ENCODE results near the gene TMEM242. TPM values are rescaled to one million over a fixed set of nuclear protein-coding genes. Genes with fewer than 3 reads are reported as not detected.

The TMEM242 gene
- total and polyA plus RNA-seq, 2 of the 8 experiments (the other 6 are each of a cell fraction or from before 2014, with no cell fraction given) = 2.4 to 9.0 TPM

- no peak overlapping the region for H2BK20ac ChIP-seq (ENCODE audit: low read length)
- peaks cover 0 to 6% (median 1%) of the 10 kb centered on the region in 4 experiments; a peak in 2 of 7 replicates for H3K4me1 ChIP-seq (replicated peaks in 1 of 4; ENCODE audit: control insufficient read depth in 3 of 4, insufficient read depth in 4 of 4, low read length in 3 of 4)
- no peak overlapping the region for H2BK15ac ChIP-seq (ENCODE audit: low read length)
- no peak overlapping the region for H3K23ac ChIP-seq (ENCODE audit: insufficient read length)
- no peak overlapping the region for H4K5ac ChIP-seq (ENCODE audit: insufficient read length, low read depth, low read length)
- 85% methylated on average over 9 of the region's 10 CpGs; no CpG with 5 or more reads in 1 of the 2 experiments for WGBS, 2 experiments (ENCODE audit: extremely low coverage in 1 of 2, insufficient coverage in 1 of 2, insufficient read length in 1 of 2, insufficient replicate concordance in 2 of 2, low coverage in 1 of 2, low lambda C conversion rate in 2 of 2, missing lambda C conversion rate in 1 of 2)
- no peak overlapping the region for H3K4me2 ChIP-seq (ENCODE audit: insufficient read depth in 1 of 2, low read depth in 2 of 2, low read length in 2 of 2)
- H3K79me1 ChIP-seq (ENCODE audit: low read depth, low read length) = no peaks in the 10 kb centered on the region
- no peak overlapping the region for H2AK5ac ChIP-seq (ENCODE audit: low read depth, low read length)
- no peak overlapping the region for H3K18ac ChIP-seq (ENCODE audit: extremely low read depth, low read length)
- no peak overlapping the region for H3K4ac ChIP-seq (replicated peaks; ENCODE audit: insufficient read length, low read depth, low read length)
- H4K91ac ChIP-seq (replicated peaks; ENCODE audit: insufficient read length, low read length) = no peak overlapping the region
- FAIRE-seq (no peak), DNase-seq (ENCODE audit: low read depth in 1 of 2, low spot score in 2 of 2) (no peak)
- no peak overlapping the region for H2BK5ac ChIP-seq (ENCODE audit: low read depth, low read length)
- H2BK12ac ChIP-seq (ENCODE audit: low read depth, low read length) = no peak overlapping the region
- no peaks in the 10 kb centered on the region for H4K20me1 ChIP-seq (replicated peaks in 1 of 2; ENCODE audit: control insufficient read depth in 1 of 2, insufficient read depth in 2 of 2, low read length in 2 of 2)
- no peak overlapping the region for H3K56ac ChIP-seq (replicated peaks; ENCODE audit: insufficient read length, low read depth, low read length)
- no peaks in the 10 kb centered on the region for H3K23me2 ChIP-seq (ENCODE audit: low read depth, low read length)
- no peak overlapping the region for H4K8ac ChIP-seq (ENCODE audit: extremely low read depth, insufficient read depth, low read length)
- no peak overlapping the region for H3K9ac ChIP-seq (replicated peaks in 1 of 4; ENCODE audit: extremely low read depth in 1 of 4, low read depth in 3 of 4, low read length in 3 of 4)
- no peaks in the 10 kb centered on the region for H3K9me3 ChIP-seq (ENCODE audit: insufficient read depth in 2 of 2, low read depth in 1 of 2, low read length in 1 of 2)
- H2AFZ ChIP-seq (ENCODE audit: low read length) = no peak overlapping the region
- H3K36me3 ChIP-seq (ENCODE audit: control insufficient read depth in 2 of 4, insufficient read depth in 4 of 4, low read length in 3 of 4) = no peaks in the 10 kb centered on the region; a peak in 1 of 8 replicates
- ChIA-PET POLR2A (ENCODE audit: partially characterized antibody) (interaction anchor here (0.6 to 1.5 kb wide), 2 partner anchors 16 to 37 kb away, joined by 3 to 4 read pairs; partner anchors contain the start of gene TMEM242), CTCF (ENCODE audit: partially characterized antibody) (interaction anchor here (0.6 to 2.7 kb wide), 4 partner anchors 12 to 27 kb away, joined by 3 to 7 read pairs (median 4); no protein-coding TSS in a partner anchor)
- H3K79me2 ChIP-seq (ENCODE audit: control insufficient read depth in 1 of 2, insufficient read depth in 2 of 2, low read length in 2 of 2) = no peaks in the 10 kb centered on the region
- H3K27me3 ChIP-seq (replicated peaks in 1 of 4; ENCODE audit: control insufficient read depth in 3 of 4, extremely low read depth in 1 of 4, insufficient read depth in 3 of 4, low read length in 3 of 4) = no peaks in the 10 kb centered on the region
- H3K4me3 ChIP-seq (ENCODE audit: extremely low read depth in 1 of 4, insufficient read depth in 2 of 4, low read depth in 3 of 4, low read length in 4 of 4) = no peak overlapping the region
- no peak overlapping the region for H2BK120ac ChIP-seq (replicated peaks; ENCODE audit: low read depth, low read length)
- no peak overlapping the region for H3K14ac ChIP-seq (ENCODE audit: insufficient read length)
- no peak overlapping the region for H3K27ac ChIP-seq (ENCODE audit: low read depth, low read length)
- TF ChIP-seq SP1 (IDR thresholded peaks at IDR 0.05; ENCODE audit: low read depth, low read length) (no peak), RNF2 (IDR thresholded peaks at IDR 0.05; ENCODE audit: borderline replicate concordance, low read depth, low read length, missing control alignments, poor library complexity, severe bottlenecking) (no peak), RXRA (IDR thresholded peaks at IDR 0.05; ENCODE audit: insufficient read depth, low read depth, low read length) (no peak), EZH2 (IDR thresholded peaks at IDR 0.05; ENCODE audit: low read depth, low read length, severe bottlenecking) (no peak), TAF7 (optimal IDR thresholded peaks at IDR 0.05; ENCODE audit: borderline replicate concordance, low read depth, low read length) (no peak), BCL11A (IDR thresholded peaks at IDR 0.05; ENCODE audit: low read depth in 2 of 2, low read length in 2 of 2) (no peak), CTBP2 (IDR thresholded peaks at IDR 0.05; ENCODE audit: borderline replicate concordance, insufficient read depth, insufficient read length, low read length) (no peak)
Measured at GRCh38 chr6:157287247-157287850, 36.0 kb downstream of the TMEM242 start.

Data from H1 (cell line).